Thoracic aorta (tissue), 2 donors: ENCODE data around the gene SH3TC1. TPM values are rescaled to one million over a fixed set of nuclear protein-coding genes. Genes with fewer than 3 reads are reported as not detected.

ENCODE experiments used
- ATAC-seq: fragments of 150-250 bp; one replicate; pipeline ENCODE4 v1.8.0; 2017; ENCODE audit warnings: low read depth; ENCODE audit not compliant: insufficient number of reproducible peaks, low FRiP score
- DNase-seq: peaks from one replicate; pipeline ENCODE4 v3.0.0-alpha.2; 2020; ENCODE audit warnings: low spot score
- H3K27ac ChIP-seq, 2 donors: fragments of 200-600 bp; sonication (generic); 1 replicate in 1 of 2; 2 replicates in 1 of 2; pipeline ENCODE4 v1.5.1; 2016; ENCODE audit warnings: mild to moderate bottlenecking in 2 of 2, moderate library complexity in 2 of 2
- H3K27me3 ChIP-seq: fragments of 200-600 bp; sonication (generic); replicated peaks from 2 replicates; pipeline ENCODE4 v1.6.0; 2016; ENCODE audit warnings: mild to moderate bottlenecking; ENCODE audit not compliant: insufficient read depth
- H3K36me3 ChIP-seq: fragments of 200-600 bp; sonication (generic); one replicate; pipeline ENCODE4 v1.5.1; 2016
- H3K4me1 ChIP-seq, 2 donors: fragments of 200-600 bp; sonication (generic); 1 replicate in 1 of 2; 2 replicates in 1 of 2; pipeline versions ENCODE4 v1.5.1 to v1.6.0; 2016; ENCODE audit warnings: low read depth in 2 of 2, mild to moderate bottlenecking in 1 of 2; ENCODE audit not compliant: control insufficient read depth in 1 of 2
- H3K4me3 ChIP-seq: fragments of 200-600 bp; sonication (generic); 2 replicates; pipeline ENCODE4 v1.5.1; 2016; ENCODE audit warnings: mild to moderate bottlenecking
- H3K9me3 ChIP-seq: fragments of 200-600 bp; sonication (generic); 2 replicates; pipeline ENCODE4 v1.5.1; 2016
- total RNA-seq, 2 donors: library from RNA; depleted of rRNA; stranded (reverse); fragments of >200 nt; gene quantifications; one replicate each; pipeline versions ENCODE4 v1.1.0 to v1.2.3, GENCODE V29; 2016
- TF ChIP-seq, protein P1 (sequence below): fragments of 200-600 bp; sonication (generic); IDR thresholded peaks from one replicate; pipeline ENCODE4 v1.5.1; 2019; ENCODE audit warnings: antibody characterized with exemption

SH3TC1 gene
- total RNA-seq, 2 donors from 2014 or later: 63.2 to 68.6 TPM

DNA sequence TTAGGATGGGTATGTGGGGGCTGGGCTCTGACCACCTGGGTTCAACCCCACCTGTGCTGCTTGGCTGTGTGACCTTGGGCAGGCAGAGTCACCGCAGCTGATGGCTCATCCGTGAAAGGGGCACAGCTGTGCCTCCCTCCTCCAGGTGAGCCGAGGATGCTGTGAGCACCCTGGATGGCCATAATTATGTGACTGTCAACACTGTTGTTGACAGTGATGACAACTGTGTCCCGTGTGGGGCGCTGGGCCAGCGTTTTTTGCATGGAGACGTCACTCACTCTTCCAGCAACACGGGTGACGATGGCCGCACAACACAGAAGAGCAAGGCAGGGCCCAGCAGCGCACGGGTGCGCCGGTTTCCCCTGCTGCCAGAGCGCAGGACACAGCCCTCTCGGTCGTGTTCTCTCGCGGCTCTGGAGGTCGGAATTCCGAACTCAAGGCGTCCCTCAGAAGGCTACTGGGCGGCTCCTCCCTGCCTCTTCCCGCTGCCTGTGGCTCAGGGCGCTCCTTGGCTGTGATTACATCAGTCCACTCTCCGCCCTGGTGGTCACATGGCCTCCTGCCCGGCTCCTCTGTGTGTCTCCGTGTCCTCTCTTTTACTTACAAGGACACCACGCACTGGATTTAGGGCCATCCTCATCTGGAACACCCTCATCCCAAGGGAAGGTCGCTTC, 1.3 kb downstream of the SH3TC1 start:
- DNase-seq (no peak), ATAC-seq (no peak)
- Histone ChIP-seq H3K27ac (peak overlapping the region in 1 of 2 donors; percentile 60), H3K4me3 (peak overlapping the region; percentile 70), H3K4me1 (peaks cover 7 to 42% of the 10 kb centered on the region in 2 donors), H3K27me3 (no peaks in the 10 kb centered on the region), H3K36me3 (no peaks in the 10 kb centered on the region), H3K9me3 (no peaks in the 10 kb centered on the region)
- TF ChIP-seq, protein P1, sequence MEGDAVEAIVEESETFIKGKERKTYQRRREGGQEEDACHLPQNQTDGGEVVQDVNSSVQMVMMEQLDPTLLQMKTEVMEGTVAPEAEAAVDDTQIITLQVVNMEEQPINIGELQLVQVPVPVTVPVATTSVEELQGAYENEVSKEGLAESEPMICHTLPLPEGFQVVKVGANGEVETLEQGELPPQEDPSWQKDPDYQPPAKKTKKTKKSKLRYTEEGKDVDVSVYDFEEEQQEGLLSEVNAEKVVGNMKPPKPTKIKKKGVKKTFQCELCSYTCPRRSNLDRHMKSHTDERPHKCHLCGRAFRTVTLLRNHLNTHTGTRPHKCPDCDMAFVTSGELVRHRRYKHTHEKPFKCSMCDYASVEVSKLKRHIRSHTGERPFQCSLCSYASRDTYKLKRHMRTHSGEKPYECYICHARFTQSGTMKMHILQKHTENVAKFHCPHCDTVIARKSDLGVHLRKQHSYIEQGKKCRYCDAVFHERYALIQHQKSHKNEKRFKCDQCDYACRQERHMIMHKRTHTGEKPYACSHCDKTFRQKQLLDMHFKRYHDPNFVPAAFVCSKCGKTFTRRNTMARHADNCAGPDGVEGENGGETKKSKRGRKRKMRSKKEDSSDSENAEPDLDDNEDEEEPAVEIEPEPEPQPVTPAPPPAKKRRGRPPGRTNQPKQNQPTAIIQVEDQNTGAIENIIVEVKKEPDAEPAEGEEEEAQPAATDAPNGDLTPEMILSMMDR: no peak

DNA sequence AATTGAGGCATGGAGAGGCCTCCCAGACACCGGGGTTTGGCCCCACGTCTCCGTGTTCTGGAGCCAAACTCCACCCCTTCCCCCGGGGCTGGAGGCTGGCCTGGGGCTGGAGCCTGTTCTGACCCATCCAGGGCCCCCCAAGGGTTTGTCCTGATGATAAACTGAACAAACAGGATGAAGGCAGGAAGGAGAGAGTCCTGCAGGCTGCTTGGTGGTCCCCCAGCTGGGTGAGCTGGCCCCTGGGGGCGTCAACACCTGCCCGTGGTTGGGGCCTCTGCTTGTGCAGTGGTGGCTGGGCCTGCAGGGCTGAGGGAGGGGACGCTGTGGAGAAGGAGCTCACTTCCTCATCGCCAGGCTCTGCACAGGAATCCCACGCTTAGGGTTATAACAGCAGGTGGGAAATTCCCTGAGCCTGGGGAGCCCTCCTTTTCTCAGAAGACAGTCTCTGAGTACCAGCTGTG, 2.3 kb downstream of the SH3TC1 start:
- Histone ChIP-seq H3K27me3 (no peaks in the 10 kb centered on the region), H3K36me3 (no peaks in the 10 kb centered on the region), H3K27ac (no peak overlapping the region), H3K4me1 (peaks cover 12 to 42% of the 10 kb centered on the region in 2 donors), H3K4me3 (peak overlapping the region; percentile 70), H3K9me3 (no peaks in the 10 kb centered on the region)
- DNase-seq (no peak), ATAC-seq (no peak)
- TF ChIP-seq, protein P1: no peak

DNA sequence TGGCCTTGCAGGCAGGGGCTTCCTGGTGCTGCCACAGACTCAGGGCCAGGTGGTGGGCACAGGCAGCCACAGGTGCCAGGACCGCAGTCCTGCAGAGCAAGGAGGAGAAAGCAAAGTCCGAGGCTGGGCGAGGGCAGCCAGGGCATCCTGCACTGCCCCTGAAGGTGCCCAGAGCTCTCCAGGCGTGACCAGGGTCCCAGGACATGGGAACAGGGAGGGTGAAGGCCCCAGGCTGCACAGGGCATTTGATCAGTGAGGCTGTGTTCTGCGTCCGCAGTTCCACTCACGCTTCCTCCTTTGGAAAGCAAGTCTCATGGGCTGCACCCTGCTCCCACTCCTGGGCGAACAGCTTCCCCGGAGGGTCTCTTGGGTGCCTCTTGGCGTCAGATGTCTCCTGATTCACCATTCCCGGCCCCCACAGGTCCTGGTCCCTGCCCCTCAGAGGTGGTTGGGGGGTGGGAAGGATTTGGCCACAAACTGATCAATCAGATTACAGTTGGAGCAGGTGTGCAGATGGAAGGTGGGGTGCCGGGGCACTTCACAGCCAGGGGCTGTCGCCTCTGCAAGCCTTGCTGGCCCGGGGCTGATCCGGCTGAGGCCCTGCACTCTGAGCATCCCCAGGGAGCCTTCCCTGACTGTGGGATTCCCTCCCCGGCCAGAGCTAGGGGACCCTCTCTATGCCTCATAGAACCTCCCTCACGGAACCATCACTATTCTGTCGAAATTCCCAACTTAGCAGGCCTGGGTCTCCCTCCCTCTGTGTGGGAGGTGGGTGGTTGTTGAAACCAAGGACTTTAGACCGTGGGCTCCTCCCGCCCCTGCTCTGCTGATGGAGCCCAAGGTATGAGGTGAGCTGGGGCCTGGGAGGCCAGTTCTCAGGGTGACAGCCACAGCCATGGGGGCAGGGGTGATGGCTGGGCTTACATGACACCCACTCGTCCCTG, 3.3 kb downstream of the SH3TC1 start:
- Histone ChIP-seq H3K9me3 (no peaks in the 10 kb centered on the region), H3K36me3 (no peaks in the 10 kb centered on the region), H3K27ac (no peak overlapping the region), H3K4me1 (peaks cover 12 to 42% of the 10 kb centered on the region in 2 donors), H3K4me3 (peak overlapping the region; percentile 70), H3K27me3 (no peaks in the 10 kb centered on the region)
- DNase-seq (no peak), ATAC-seq (no peak)
- TF ChIP-seq, protein P1: no peak

DNA sequence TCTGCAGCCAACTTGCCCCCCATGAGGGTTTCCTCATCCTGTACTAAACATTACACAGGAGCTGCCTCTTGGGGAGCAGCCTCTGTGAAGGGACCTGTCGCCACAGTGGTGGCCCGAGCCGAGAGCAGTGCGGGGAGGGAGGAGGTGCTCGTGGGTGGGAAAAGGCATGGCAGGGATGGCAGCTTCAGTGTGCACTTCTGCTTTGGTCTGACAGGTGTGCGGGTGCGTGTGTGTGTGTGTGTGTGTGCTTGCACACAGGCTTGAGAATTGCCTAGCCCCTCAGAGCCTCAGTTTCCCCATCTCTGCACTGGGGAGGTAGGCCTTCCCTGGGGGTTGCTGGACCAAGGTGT, 3.9 kb downstream of the SH3TC1 start:
- DNase-seq: no peak
- no peak overlapping the region for H3K4me3 ChIP-seq

DNA sequence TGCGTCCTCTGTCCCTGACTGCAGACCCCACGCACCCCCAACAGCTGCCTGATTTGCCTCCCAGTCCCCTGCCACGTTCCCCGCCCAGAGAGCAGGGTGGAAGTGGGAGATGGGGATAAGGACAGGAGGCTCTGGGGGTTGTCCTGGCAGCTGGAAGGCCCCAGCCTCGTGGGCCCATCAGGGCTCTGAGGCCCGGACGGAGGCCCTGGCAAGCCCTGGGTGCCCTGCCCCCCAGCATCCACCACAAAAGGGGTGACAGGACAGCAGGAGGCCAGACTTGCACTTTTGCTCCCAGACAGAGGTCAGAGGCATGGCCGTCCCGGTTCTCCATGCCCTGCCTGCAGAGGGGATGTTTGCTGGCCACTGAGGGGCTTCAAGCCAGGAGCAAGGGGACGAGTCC, 4.7 kb downstream of the SH3TC1 start:
- DNase-seq (no peak), ATAC-seq (no peak)
- TF ChIP-seq, protein P1: no peak
- Histone ChIP-seq H3K4me3 (no peak overlapping the region), H3K9me3 (no peaks in the 10 kb centered on the region), H3K4me1 (peaks cover 10 to 29% of the 10 kb centered on the region in 2 donors), H3K36me3 (no peaks in the 10 kb centered on the region), H3K27me3 (no peaks in the 10 kb centered on the region), H3K27ac (no peak overlapping the region)

More for the DNA sequence above, 3.9 kb downstream of the SH3TC1 start:
- Histone ChIP-seq H3K4me1 (peaks cover 12 to 37% of the 10 kb centered on the region in 2 donors), H3K27ac (no peak overlapping the region), H3K27me3 (no peaks in the 10 kb centered on the region), H3K9me3 (no peaks in the 10 kb centered on the region), H3K36me3 (no peaks in the 10 kb centered on the region)
- no peak for ATAC-seq
- TF ChIP-seq, protein P1: no peak
